GM23338 (cell line): ENCODE measurements around the gene RAB6A. TPM values are rescaled to one million over a fixed set of nuclear protein-coding genes. Genes with fewer than 3 reads are reported as not detected.

ENCODE experiments used
- ATAC-seq: fragments of 200-7000 bp; cut with Tn5 transposase; 3 replicates; pipeline ENCODE4 v1.9.1; 2020
- DNase-seq: peaks from one replicate; pipeline ENCODE4 v3.0.0-alpha.2; 2015; ENCODE audit warnings: low spot score
- H2AFZ ChIP-seq: fragments of 200-600 bp; sonication (generic); 2 replicates; pipeline ENCODE4 v1.8.0; 2016; ENCODE audit warnings: antibody characterized with exemption, mild to moderate bottlenecking, moderate library complexity
- H3F3A ChIP-seq: fragments of 200-600 bp; sonication (generic); replicated peaks from 2 replicates; pipeline ENCODE4 v1.8.0; 2017; ENCODE audit warnings: antibody characterized with exemption, mixed run types, low read depth
- H3K27ac ChIP-seq: fragments of 200-600 bp; sonication (generic); 2 replicates; pipeline ENCODE4 v1.6.1; 2016; ENCODE audit warnings: low read depth
- H3K27me3 ChIP-seq: fragments of 200-600 bp; sonication (generic); 2 replicates; pipeline ENCODE4 v1.8.0; 2016; ENCODE audit warnings: mild to moderate bottlenecking, mixed run types, moderate library complexity; ENCODE audit not compliant: insufficient read depth
- H3K36me3 ChIP-seq: fragments of 200-600 bp; sonication (generic); 2 replicates; pipeline ENCODE4 v1.8.0; 2016; ENCODE audit warnings: mild to moderate bottlenecking; ENCODE audit not compliant: insufficient read depth
- H3K4me1 ChIP-seq: fragments of 200-600 bp; sonication (generic); 2 replicates; pipeline ENCODE4 v1.8.0; 2016; ENCODE audit warnings: mild to moderate bottlenecking, moderate library complexity; ENCODE audit not compliant: insufficient read depth
- H3K4me2 ChIP-seq: fragments of 200-600 bp; sonication (generic); 2 replicates; pipeline ENCODE4 v1.7.1; 2017; ENCODE audit warnings: mixed run types
- H3K4me3 ChIP-seq: fragments of 200-600 bp; sonication (generic); 2 replicates; pipeline ENCODE4 v1.6.1; 2016; ENCODE audit warnings: mixed run types
- H3K79me2 ChIP-seq: fragments of 200-600 bp; sonication (generic); replicated peaks from 2 replicates; pipeline ENCODE4 v1.8.0; 2017; ENCODE audit warnings: mild to moderate bottlenecking; ENCODE audit not compliant: insufficient read depth
- H3K9me2 ChIP-seq: fragments of 200-600 bp; sonication (generic); 2 replicates; pipeline ENCODE4 v1.8.0; 2017; ENCODE audit not compliant: insufficient read depth
- H4K20me1 ChIP-seq: fragments of 200-600 bp; sonication (generic); replicated peaks from 2 replicates; pipeline ENCODE4 v1.8.0; 2017; ENCODE audit warnings: mild to moderate bottlenecking; ENCODE audit not compliant: insufficient read depth
- H3K27ac Mint-ChIP-seq: 2 replicates; pipeline ENCODE4 v1.8.0; 2020; ENCODE audit warnings: inconsistent platforms, mild to moderate bottlenecking, moderate library complexity, mixed read lengths
- H3K27me3 Mint-ChIP-seq: 3 replicates; pipeline ENCODE4 v1.8.0; 2022; ENCODE audit warnings: low read depth, mild to moderate bottlenecking, moderate library complexity, mixed read lengths, inconsistent platforms; ENCODE audit not compliant: insufficient read depth, poor library complexity
- H3K36me3 Mint-ChIP-seq: 3 replicates; pipeline ENCODE4 v1.8.0; 2021; ENCODE audit warnings: low read depth, mild to moderate bottlenecking, inconsistent platforms, moderate library complexity, mixed read lengths
- H3K4me1 Mint-ChIP-seq: 3 replicates; pipeline ENCODE4 v1.8.0; 2020; ENCODE audit warnings: mild to moderate bottlenecking, inconsistent platforms, mixed read lengths
- H3K4me3 Mint-ChIP-seq: 3 replicates; pipeline ENCODE4 v1.8.0; 2021; ENCODE audit warnings: moderate library complexity, mild to moderate bottlenecking, inconsistent platforms, mixed read lengths
- H3K9me3 Mint-ChIP-seq: 3 replicates; pipeline ENCODE4 v1.8.0; 2020; ENCODE audit warnings: moderate library complexity, mild to moderate bottlenecking, inconsistent platforms, mixed read lengths
- CREB1 ChIP-seq: fragments of 250-450 bp; sonication (Bioruptor Pico); IDR thresholded peaks from 2 replicates; pipeline ENCODE4 v1.5.0; 2020; ENCODE audit warnings: low read depth, mild to moderate bottlenecking, moderate library complexity
- ETS1 ChIP-seq: IDR thresholded peaks from 2 replicates; pipeline ENCODE4 v1.6.1; 2016; ENCODE audit warnings: antibody characterized with exemption
- EZH2 ChIP-seq: fragments of 200-600 bp; sonication (generic); IDR thresholded peaks from one replicate; pipeline ENCODE4 v1.8.0; 2017; ENCODE audit warnings: antibody characterized with exemption, mild to moderate bottlenecking, low read depth; ENCODE audit not compliant: unreplicated experiment
- EZH2phosphoT487 ChIP-seq: fragments of 200-600 bp; sonication (generic); IDR thresholded peaks from one replicate; pipeline ENCODE4 v1.8.1; 2018; ENCODE audit warnings: antibody characterized with exemption; ENCODE audit not compliant: unreplicated experiment
- JUNB ChIP-seq: IDR thresholded peaks from one replicate; pipeline ENCODE4 v1.6.1; 2016; ENCODE audit warnings: antibody characterized with exemption; ENCODE audit not compliant: unreplicated experiment
- NANOG ChIP-seq: IDR thresholded peaks from 2 replicates; pipeline ENCODE4 v1.6.1; 2016; ENCODE audit warnings: antibody characterized with exemption, borderline replicate concordance
- POLR2AphosphoS5 ChIP-seq: IDR thresholded peaks from 2 replicates; pipeline ENCODE4 v1.6.1; 2016; ENCODE audit warnings: antibody characterized with exemption, low read depth
- STAT1 ChIP-seq: IDR thresholded peaks from one replicate; pipeline ENCODE4 v1.6.1; 2016; ENCODE audit warnings: antibody characterized with exemption; ENCODE audit not compliant: unreplicated experiment
- ZNF114 ChIP-seq: fragments of 250-450 bp; sonication (Bioruptor Pico); IDR thresholded peaks from 2 replicates; pipeline ENCODE4 v1.5.0; 2020; ENCODE audit warnings: mild to moderate bottlenecking, moderate library complexity
- ZNF331 ChIP-seq: fragments of 250-450 bp; sonication (Bioruptor Pico); IDR thresholded peaks from 2 replicates; pipeline ENCODE4 v1.5.0; 2020; ENCODE audit warnings: low read depth, mild to moderate bottlenecking, moderate library complexity
- ZNF462 ChIP-seq: fragments of 250-450 bp; sonication (Bioruptor Pico); IDR thresholded peaks from 2 replicates; pipeline ENCODE4 v1.5.0; 2020; ENCODE audit warnings: mild to moderate bottlenecking, moderate library complexity
- polyA plus RNA-seq: library from polyadenylated mRNA; unstranded; fragments of >200 nt; fragmentation: Nextera tagmentation; extraction: Ambion mirVana; gene quantifications from 2 replicates; pipeline ENCODE4 v1.2.1, GENCODE V29; 2016
- total RNA-seq: library from RNA; depleted of rRNA; stranded (reverse); fragments of >200 nt; shearing (Covaris generic); gene quantifications from 2 replicates; pipeline ENCODE4 v1.2.3, GENCODE V29; 2014
- TF ChIP-seq, protein P1 (sequence below), 2 experiments: fragments of 200-600 bp in 1 of 2; sonication (generic) in 1 of 2; conservative IDR thresholded peaks; 2 replicates each; pipeline versions ENCODE4 v1.5.1 to v1.6.1; 2016 to 2017; ENCODE audit warnings: antibody characterized with exemption in 2 of 2, low read depth in 2 of 2, mild to moderate bottlenecking in 2 of 2, moderate library complexity in 1 of 2
- TF ChIP-seq, protein P2 (sequence below): IDR thresholded peaks from one replicate; pipeline ENCODE4 v1.6.1; 2018; ENCODE audit warnings: antibody characterized with exemption; ENCODE audit not compliant: unreplicated experiment

Gene RAB6A
- total and polyA plus RNA-seq, 2 experiments from 2014 or later = 61.1 to 127 TPM

DNA sequence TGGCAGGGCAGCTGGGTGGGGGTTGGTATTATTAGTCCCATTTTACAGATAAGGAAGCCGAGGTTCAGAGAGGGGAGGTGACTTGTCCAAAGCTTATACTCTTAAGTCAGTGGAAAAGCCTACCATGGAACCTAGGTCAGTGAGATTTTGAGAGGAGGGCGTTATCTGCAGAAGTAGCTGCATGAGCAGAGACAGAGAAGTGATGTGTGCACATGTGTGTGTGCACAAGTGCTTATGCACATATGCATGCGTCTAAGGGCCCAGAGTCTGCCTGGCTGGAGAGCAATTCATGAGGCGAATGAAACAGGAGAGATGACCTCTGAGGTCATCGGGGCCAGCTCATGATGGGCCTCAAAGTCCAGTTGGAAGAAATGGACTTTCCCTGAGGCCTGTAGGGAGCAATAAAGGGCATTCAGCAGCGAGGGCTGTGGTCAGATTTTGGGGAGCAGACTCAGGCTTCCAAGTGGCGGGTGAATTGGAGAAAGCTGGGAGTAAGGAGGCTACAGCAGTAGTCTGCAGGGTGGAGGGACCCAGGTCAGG lies 106.3 kb downstream of the RAB6A start:
- Histone ChIP-seq H4K20me1 (no peaks in the 10 kb centered on the region; the same call in none of the 2 replicates), H3F3A (no peaks in the 10 kb centered on the region), H3K4me3 (no peak overlapping the region), H3K4me2 (no peak overlapping the region), H3K27ac (no peak overlapping the region), H3K79me2 (no peaks in the 10 kb centered on the region), H3K4me1 (no peaks in the 10 kb centered on the region; the same call in 1 of the 2 replicates), H3K27me3 (peaks cover 7% of the 10 kb centered on the region), H3K9me2 (no peaks in the 10 kb centered on the region), H3K36me3 (no peaks in the 10 kb centered on the region), H2AFZ (no peak overlapping the region)
- Mint-ChIP-seq H3K4me1 (peaks cover 13% of the 10 kb centered on the region), H3K9me3 (no peaks in the 10 kb centered on the region), H3K4me3 (no peak overlapping the region), H3K36me3 (no peaks in the 10 kb centered on the region), H3K27ac (no peak overlapping the region), H3K27me3 (peaks cover 8% of the 10 kb centered on the region)
- TF ChIP-seq STAT1 (no peak), ZNF114 (CRISPR knock-in tag) (no peak), ETS1 (no peak), JUNB (no peak), NANOG (no peak), ZNF331 (CRISPR knock-in tag) (no peak), ZNF462 (CRISPR knock-in tag) (no peak), CREB1 (CRISPR knock-in tag) (no peak), EZH2 (no peak), POLR2AphosphoS5 (no peak), EZH2phosphoT487 (no peak)
- TF ChIP-seq, protein P1, sequence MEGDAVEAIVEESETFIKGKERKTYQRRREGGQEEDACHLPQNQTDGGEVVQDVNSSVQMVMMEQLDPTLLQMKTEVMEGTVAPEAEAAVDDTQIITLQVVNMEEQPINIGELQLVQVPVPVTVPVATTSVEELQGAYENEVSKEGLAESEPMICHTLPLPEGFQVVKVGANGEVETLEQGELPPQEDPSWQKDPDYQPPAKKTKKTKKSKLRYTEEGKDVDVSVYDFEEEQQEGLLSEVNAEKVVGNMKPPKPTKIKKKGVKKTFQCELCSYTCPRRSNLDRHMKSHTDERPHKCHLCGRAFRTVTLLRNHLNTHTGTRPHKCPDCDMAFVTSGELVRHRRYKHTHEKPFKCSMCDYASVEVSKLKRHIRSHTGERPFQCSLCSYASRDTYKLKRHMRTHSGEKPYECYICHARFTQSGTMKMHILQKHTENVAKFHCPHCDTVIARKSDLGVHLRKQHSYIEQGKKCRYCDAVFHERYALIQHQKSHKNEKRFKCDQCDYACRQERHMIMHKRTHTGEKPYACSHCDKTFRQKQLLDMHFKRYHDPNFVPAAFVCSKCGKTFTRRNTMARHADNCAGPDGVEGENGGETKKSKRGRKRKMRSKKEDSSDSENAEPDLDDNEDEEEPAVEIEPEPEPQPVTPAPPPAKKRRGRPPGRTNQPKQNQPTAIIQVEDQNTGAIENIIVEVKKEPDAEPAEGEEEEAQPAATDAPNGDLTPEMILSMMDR (conservative IDR thresholded peaks at IDR 0.05; ENCODE audit: low read depth in 2 of 2) = no peak
- TF ChIP-seq, protein P2, sequence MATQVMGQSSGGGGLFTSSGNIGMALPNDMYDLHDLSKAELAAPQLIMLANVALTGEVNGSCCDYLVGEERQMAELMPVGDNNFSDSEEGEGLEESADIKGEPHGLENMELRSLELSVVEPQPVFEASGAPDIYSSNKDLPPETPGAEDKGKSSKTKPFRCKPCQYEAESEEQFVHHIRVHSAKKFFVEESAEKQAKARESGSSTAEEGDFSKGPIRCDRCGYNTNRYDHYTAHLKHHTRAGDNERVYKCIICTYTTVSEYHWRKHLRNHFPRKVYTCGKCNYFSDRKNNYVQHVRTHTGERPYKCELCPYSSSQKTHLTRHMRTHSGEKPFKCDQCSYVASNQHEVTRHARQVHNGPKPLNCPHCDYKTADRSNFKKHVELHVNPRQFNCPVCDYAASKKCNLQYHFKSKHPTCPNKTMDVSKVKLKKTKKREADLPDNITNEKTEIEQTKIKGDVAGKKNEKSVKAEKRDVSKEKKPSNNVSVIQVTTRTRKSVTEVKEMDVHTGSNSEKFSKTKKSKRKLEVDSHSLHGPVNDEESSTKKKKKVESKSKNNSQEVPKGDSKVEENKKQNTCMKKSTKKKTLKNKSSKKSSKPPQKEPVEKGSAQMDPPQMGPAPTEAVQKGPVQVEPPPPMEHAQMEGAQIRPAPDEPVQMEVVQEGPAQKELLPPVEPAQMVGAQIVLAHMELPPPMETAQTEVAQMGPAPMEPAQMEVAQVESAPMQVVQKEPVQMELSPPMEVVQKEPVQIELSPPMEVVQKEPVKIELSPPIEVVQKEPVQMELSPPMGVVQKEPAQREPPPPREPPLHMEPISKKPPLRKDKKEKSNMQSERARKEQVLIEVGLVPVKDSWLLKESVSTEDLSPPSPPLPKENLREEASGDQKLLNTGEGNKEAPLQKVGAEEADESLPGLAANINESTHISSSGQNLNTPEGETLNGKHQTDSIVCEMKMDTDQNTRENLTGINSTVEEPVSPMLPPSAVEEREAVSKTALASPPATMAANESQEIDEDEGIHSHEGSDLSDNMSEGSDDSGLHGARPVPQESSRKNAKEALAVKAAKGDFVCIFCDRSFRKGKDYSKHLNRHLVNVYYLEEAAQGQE = no peak
- DNase-seq (no peak), ATAC-seq (no peak)
